ENCODE results near the gene PNRC2. TPM values are rescaled to one million over a fixed set of nuclear protein-coding genes. Genes with fewer than 3 reads are reported as not detected.

Gene PNRC2
- total and polyA plus RNA-seq, 2 of the 13 experiments (the other 11 are each of a cell fraction or from before 2014, with no cell fraction given): 74.9 to 97.5 TPM

GRCh38 chr1:23953020-23953419 lies 6.6 kb upstream of the PNRC2 start (continued):
- TF ChIP-seq SOX13 (IDR thresholded peaks at IDR 0.05) (no peak), SOX13 (CRISPR knock-in tag; conservative IDR thresholded peaks at IDR 0.05 in 1 of 2, IDR thresholded peaks at IDR 0.05 in 1 of 2) (peak in 1 of 2 experiments; percentile 74; a peak in 2 of 4 replicates), ZNF629 (CRISPR knock-in tag; conservative IDR thresholded peaks at IDR 0.05) (peak; percentile 87), PCBP1 (IDR thresholded peaks at IDR 0.05; ENCODE audit: borderline replicate concordance, low read depth, low read length) (no peak), SOX6 (IDR thresholded peaks at IDR 0.05) (no peak), SOX6 (CRISPR knock-in tag; IDR thresholded peaks at IDR 0.05) (peak; percentile 36; the same call in 1 of the 2 replicates), ZFP91 (CRISPR knock-in tag; IDR thresholded peaks at IDR 0.05; ENCODE audit: borderline replicate concordance) (no peak), ZNF362 (CRISPR knock-in tag; IDR thresholded peaks at IDR 0.05; ENCODE audit: borderline replicate concordance) (0 out of 2 replicates have a peak, but pooled peaks have one; percentile 19)

GRCh38 chr1:23957096-23957495 lies 2.5 kb upstream of the PNRC2 start:
- Histone ChIP-seq H3K4me1 (ENCODE audit: insufficient read depth, low read length) (peaks cover 61% of the 10 kb centered on the region), H3K27me3 (ENCODE audit: control insufficient read depth in 1 of 2, insufficient read depth in 2 of 2, low read length in 2 of 2) (peaks cover 0 to 4% of the 10 kb centered on the region in 2 experiments; a peak in 1 of 5 replicates), H3K27ac (ENCODE audit: extremely low read length, insufficient read depth, low read length) (no peak overlapping the region), H4K20me1 (ENCODE audit: insufficient read depth, low read length) (peaks cover 12% of the 10 kb centered on the region; the same call in 1 of the 2 replicates), H2AFZ (ENCODE audit: low read length) (no peak overlapping the region), H3K9ac (ENCODE audit: insufficient read depth, low read depth, low read length) (no peak overlapping the region), H3K36me3 (replicated peaks in 1 of 2; ENCODE audit: control insufficient read depth in 1 of 2, insufficient read depth in 2 of 2, low read length in 2 of 2) (0 out of 5 replicates have a peak, but pooled peaks cover 0 to 6% of the 10 kb centered on the region in 2 experiments), H3K4me3 (replicated peaks in 1 of 3; ENCODE audit: insufficient read depth in 1 of 3, low read depth in 2 of 3, low read length in 3 of 3) (peak overlapping the region in 1 of 3 experiments; percentile 47; a peak in 2 of 6 replicates), H3K79me2 (ENCODE audit: insufficient read depth, low read length) (peaks cover 22% of the 10 kb centered on the region), H3K4me2 (ENCODE audit: low read depth, low read length) (peak overlapping the region; percentile 61), H3K9me3 (ENCODE audit: low read length) (no peaks in the 10 kb centered on the region)
- ChIA-PET CTCF (ENCODE audit: low intra/inter-chr PET ratio, low total read pairs) (no interaction called here), POLR2A (interaction anchor here (0.9 kb wide), 1 partner anchor 65 kb away, joined by 4 read pairs; no protein-coding TSS in a partner anchor)
- whole genome bisulfite sequencing (ENCODE audit: low lambda C conversion rate): 19% methylated on average over 3 of the region's 7 CpGs
- DNase-seq (ENCODE audit: low spot score) (no peak), FAIRE-seq (no peak), ATAC-seq (no peak)
- TF ChIP-seq CREM (IDR thresholded peaks at IDR 0.05) (no peak), CREM (CRISPR knock-in tag; IDR thresholded peaks at IDR 0.05) (no peak), HNRNPUL1 (IDR thresholded peaks at IDR 0.05; ENCODE audit: low read depth, low read length) (no peak), SRF (IDR thresholded peaks at IDR 0.05; ENCODE audit: low read depth, low read length) (no peak)
- in situ Hi-C loops (cut with HindIII; ENCODE audit: extremely low pct_ligation_motif_present, low pct_unique_long_range_greater_than_20kb): no loop called here
- intact Hi-C loops (cut with micrococcal nuclease; ENCODE audit: unreplicated experiment): loop anchor here (5.0 kb wide), 1 partner anchor 70 kb away; no protein-coding TSS in a partner anchor
- BruUV-seq (replicated peaks): no TSS peak
